Erythroblast (primary cell): ENCODE measurements around the gene MSANTD1.

Source experiments
- DNase-seq, 2 experiments: peaks; one replicate each; lab custom pipeline; 2025; lab: John Stamatoyannopoulos, UW
- GATA1 ChIP-seq: IDR thresholded peaks from 2 replicates; pipeline ENCODE4 v1.6.1; 2011; ENCODE audit warnings: low read depth, mild to moderate bottlenecking, control low read depth, low read length, moderate library complexity
- POLR2A ChIP-seq: IDR thresholded peaks from 2 replicates; pipeline ENCODE4 v1.6.1; 2011; ENCODE audit warnings: mild to moderate bottlenecking, low read length

Gene MSANTD1

DNA sequence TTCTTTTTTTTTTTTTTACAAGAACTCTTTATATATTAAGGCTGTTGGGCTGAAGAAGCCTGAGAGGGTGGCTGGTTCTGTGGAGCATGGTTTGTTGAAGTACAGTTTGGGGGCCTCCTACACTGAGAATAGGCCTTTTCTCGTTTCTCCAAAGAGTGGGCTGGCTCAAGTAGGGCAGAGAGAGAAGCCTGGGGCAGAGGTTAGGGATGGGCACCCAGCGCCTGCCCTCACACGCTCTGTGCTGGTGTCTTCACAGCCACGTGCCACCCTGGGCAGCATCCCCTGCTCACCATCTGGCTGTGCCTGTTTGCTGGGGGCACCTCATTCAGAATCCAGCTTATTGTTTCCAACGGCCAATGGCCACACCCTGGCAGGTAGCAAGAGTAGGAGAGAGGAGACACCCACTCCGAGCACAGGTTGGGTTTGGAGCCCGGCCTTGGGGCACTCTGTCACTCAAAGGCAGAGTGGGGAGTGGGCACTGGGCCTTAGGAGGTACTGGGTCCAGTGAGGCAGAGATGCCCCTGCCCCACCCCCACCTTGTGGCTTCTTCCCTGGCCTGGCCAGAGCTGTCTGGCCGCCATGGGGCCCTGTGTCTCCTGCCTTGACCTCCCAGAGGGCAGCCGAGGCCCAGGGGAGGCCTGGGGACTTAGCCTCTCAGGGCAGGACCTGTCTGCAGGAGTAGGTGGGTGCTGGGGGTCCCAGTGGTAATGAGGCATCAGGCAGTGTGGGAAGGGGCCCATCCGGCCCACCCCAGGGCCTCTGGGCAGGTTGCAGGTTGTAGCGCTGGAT is 2.9 kb downstream of the MSANTD1 start:
- TF ChIP-seq GATA1 = no peak
- TF ChIP-seq POLR2A = no peak
- DNase-seq = no peak

DNA sequence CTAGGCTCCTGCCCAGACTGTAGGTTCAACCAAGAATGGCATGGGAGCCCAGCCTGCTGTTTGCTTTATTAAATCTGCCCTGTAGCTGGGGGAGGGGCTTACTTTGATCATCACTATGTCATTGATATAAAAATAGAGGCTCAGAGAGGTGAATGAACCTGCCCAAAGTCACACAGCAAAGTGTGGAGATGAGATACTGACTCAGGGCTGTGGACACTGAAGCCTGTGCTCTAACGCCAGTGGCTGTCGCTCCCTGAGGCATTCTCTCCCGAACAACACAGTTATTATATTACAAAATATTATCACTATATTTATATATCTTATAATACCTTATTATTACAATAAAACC is 3.5 kb downstream of the MSANTD1 start:
- no peak for DNase-seq
- TF ChIP-seq POLR2A (no peak), GATA1 (no peak)

DNA sequence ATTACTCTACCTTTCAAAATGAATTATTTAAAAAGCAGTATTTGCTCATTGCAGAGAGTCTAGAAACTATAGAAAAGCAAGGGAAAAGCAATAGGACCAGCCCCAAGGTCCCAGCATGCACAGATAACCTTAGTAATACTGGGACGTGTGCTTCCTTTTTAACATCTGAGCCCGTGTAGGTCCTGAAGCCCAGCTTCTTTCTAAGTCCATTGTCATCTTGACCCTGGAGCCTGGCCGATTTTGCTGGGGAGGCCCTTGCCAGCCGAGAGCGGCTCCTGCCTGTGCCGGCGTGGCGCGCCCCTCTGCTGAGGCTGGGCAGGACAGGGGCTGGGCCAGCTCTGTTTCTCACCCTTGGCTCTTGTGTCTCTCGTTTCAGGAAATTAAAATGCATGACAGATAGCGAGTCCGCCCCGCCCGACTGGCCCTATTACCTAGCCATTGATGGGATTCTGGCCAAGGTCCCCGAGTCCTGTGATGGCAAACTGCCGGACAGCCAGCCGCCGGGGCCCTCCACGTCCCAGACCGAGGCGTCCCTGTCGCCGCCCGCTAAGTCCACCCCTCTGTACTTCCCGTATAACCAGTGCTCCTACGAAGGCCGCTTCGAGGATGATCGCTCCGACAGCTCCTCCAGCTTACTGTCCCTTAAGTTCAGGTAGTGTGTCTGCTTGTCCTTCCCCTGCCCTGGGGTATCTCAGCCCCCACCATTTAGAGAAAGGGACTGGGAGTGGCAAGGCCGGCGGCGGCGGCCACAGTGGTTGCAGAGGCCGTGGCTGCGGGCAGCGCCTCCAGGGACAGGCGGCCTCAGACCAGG is 4.1 kb downstream of the MSANTD1 start:
- DNase-seq = no peak

DNA sequence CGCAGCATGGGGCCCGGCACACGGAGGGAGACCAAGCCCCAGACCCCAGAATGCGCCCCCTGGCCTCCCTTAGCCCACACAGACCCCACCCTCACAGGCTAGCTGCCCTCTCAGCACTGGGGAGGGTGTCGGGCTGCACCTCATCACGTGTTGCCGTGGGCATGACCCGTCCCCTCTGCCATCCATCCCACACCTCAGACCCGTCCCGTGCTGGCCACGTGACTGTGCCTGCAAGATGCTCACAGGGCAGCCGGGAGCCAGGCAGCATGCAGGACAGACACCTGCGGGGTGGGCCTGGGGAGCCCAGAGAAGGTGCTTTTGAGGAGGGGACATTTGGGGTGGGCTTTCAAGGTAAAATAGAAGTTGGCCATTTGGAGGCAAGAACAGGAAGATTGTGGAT is 4.8 kb downstream of the MSANTD1 start:
- TF ChIP-seq POLR2A = no peak
- no peak for TF ChIP-seq GATA1
- DNase-seq = no peak

More for the DNA sequence above, 4.1 kb downstream of the MSANTD1 start:
- TF ChIP-seq GATA1 (no peak), POLR2A (no peak)

DNA sequence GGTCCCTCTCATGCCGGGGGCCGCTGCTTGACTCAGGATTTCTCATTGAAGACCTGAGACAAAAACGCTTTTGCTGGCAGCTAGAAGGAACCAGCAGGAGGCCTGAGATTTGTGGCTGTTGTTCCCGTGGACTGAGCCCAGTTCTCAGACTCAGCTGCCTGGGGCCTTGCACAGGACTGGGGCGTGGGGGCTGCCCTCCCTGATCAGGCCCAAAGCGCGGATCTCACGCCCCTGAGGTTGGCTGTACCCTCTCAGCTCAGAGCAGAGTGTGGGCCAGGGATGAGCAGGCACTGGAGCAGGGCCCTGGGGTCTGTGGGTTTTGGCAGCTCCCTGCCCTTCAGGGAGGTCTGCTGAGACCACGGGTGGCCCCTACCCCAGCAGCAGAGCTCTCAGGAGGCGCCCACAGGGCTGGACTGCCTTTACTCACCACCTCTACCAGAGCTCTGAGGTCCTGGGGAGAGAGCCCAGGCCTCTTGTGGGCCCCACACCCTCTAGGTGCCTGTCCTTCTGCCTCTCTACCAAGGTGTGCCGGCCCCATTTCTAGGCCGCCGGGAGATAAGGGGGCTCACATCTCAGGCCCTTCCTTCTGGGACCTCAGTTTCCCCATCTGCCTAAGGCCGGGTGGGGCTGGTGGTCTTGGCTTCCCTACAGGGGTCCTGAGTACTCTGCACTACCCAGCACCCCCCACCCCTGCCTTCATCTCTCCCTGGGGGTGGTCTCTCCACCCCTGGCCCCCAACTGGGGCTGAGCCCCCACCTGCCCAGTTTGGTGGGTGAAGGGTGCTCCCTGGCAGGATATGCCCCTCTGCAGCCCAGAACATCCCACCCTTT is 5.6 kb downstream of the MSANTD1 start:
- DNase-seq = no peak
- no peak for TF ChIP-seq POLR2A
- TF ChIP-seq GATA1 = no peak

DNA sequence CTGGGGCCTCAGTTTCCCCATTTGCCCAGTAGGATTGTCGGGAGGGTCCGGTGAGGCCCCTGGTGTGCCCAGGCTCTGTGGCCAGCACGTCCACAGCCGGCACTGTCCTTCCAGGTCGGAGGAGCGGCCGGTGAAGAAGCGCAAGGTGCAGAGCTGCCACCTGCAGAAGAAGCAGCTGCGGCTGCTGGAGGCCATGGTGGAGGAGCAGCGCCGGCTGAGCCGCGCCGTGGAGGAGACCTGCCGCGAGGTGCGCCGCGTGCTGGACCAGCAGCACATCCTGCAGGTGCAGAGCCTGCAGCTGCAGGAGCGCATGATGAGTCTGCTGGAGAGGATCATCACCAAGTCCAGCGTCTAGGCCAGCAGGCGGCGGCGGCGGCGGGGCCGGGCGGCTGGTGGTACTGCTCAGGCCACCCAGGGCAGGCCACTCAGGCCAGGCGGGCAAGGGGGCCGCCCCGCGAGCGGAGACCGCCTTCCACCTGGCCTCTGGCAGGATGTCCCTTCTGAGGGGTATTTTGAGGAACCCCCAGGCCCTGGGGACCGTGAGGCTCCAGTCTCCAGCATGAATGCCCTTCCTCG is 6.7 kb downstream of the MSANTD1 start:
- TF ChIP-seq GATA1 (no peak), POLR2A (no peak)
- no peak for DNase-seq

DNA sequence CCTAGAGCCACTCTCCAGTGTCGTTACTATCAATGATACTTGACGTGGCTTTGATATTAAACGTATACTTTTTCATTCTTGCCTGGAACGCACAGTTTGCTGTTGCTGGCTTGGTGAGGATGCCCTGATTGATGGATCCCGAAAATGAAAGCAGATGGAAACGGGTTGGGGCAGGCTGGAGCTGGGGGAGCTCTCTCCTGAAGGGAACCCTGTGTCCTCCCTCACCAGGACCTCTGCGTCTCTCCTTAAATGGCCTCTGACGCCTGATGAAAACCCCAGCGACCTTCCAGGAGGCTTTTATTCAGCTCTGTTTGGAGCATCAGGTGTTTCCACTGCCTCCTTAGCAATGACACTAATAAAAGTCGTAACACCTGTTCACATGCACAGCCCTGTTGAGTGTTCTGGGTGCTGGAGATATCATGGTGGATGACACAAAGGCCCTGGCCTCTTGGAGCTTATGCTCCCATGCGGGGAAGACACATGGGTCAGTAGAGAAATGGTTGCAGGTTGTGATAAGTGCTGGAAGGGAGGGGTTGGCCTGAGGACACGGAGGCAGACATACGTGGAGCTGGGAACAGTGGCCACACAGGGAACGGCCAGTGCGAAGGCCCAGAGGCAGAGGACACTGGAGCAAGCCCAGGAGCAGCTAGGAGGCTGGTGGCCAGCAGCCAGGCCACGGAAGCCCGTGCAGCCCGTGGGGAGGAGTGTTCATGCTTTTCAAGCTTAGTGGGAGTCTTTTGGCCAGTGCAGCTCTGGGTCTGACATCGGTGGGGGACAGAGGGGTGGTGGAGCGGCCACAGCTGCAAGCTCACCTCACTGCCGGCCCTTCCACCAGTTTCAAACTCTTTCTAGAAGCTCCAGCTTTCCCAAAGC is 7.5 kb downstream of the MSANTD1 start:
- TF ChIP-seq POLR2A (no peak), GATA1 (no peak)
- no peak for DNase-seq

DNA sequence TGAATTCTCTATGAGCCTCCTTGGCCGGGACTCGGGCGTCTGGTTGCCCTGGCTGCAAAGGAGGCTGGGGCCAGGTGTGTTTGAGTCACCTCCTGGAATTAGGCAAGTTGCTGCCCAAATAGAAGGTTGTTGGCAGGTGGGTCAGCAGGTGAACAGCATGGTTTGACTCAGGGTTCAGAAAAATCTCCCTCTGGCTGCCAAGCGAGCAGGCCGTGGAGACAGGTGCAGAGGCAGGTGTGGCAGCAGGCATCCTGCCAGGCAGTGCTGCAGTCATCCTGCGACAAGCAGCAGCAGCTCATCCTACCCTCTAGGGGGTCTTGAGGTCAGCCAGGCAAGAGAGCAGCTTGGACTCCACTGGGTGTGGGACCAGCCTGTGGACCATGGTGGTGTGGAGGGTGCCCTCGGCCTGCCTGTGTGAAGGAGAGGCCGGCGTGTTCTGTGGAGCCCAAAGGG is 8.2 kb downstream of the MSANTD1 start:
- TF ChIP-seq GATA1 (no peak), POLR2A (no peak)
- DNase-seq = no peak

DNA sequence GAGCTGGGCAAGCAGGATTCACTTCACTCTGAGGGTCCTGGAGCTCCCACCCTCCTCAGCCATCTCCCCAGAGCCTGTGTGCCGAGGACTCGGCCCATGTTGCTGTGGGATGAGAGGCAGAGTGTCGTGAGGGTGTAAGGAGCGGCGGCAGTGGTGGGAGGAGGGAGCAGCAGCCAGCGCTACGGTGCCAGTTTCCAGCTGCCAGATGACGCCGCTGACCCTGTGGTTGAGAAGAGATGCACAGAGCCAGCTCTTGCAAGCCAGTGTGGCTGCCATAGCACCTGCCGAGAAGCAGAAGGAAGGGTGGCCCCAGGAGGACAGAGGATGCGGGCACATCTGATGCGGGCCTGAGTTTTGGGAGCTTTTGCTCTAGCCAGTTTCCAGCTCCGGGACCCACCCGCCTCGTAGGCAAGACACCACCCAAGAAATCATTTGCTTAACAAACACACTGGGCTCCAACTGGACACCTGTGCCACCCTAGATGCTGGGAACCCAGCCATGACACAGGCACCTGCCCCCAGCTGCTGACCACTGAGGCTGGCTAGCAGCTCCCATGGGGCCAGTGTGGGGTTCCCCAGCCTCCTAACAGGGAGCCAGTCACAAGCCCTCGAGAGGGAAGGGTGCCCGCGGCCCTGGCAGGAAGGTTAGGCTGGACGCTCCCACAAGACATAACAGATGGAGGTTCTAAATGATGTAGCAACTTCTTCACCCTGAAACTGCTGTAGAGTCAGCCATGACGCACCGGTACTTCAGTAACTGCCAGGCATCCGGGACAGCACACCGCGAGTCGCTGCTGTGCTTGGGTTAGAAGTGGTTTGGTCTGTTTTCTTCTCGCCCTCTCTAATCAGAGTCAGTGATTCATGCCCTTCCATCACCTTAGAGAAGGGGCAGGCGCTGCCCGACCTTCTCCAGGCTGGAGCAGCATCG is 8.9 kb downstream of the MSANTD1 start:
- DNase-seq = no peak
- TF ChIP-seq GATA1 (no peak), POLR2A (no peak)

DNA sequence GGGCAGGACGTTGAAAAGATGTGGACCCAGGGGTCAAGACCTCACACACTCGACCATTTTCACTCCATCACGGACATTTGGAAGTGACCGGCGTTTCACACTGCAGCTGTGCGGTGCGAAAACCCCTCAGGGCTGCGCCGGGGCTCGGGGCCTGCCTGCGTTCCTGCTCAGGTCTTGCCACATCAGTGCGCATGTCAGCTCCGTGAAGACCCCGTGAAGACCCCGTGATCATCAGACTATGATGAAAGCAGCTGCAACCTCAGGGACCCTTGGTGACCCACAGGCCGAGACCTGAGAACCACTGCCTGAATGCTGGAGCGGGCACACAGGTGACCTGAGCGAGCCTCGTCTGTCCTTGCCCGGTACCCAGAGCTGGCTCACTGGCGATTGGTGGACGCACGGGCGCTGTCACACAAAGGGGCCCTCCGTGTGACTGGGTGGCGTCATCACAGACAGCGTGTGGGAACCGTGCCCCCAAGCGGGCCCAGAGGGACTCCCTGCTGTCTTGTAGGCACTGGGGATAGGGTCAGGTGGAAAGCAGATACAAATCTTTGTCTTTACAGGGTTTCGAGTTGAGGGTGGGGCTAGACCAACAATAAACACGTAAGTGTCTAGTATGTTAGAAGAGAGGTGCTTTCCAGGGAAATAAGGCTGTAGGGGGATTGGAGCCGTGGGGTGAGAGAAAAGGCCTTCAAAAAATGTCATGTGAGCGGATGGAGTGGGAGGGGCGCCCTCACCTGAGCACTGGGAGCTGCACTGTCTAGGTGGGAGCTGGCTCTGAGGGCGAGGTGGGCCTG is 12.7 kb downstream of the MSANTD1 start:
- DNase-seq = no peak
- TF ChIP-seq POLR2A (no peak), GATA1 (no peak)
